ENCODE data around the gene TK2.
"Not testable (repeated sequence)": the region's sequence is repeated elsewhere in the genome, so short reads cannot be mapped to it uniquely, and the experiment has no call there.

Gene TK2

GRCh38 chr16:66523861-66524354, 26.0 kb downstream of the TK2 start:
- H3K9ac ChIP-seq (ENCODE audit: low read depth, low read length): no peak overlapping the region
- no peaks in the 10 kb centered on the region for H3K36me3 ChIP-seq (ENCODE audit: insufficient read depth, low read length)
- no peaks in the 10 kb centered on the region for H3K9me3 ChIP-seq (ENCODE audit: control insufficient read depth, insufficient read depth, low read length)
- H3K4me1 ChIP-seq (ENCODE audit: insufficient read depth, low read length): peaks cover 4% of the 10 kb centered on the region; the same call in 1 of the 2 replicates

- Histone ChIP-seq H3K4me1 (ENCODE audit: insufficient read depth, low read length) (peaks cover 4% of the 10 kb centered on the region; the same call in 1 of the 2 replicates), H3K9ac (ENCODE audit: low read depth, low read length) (no peak overlapping the region), H3K9me3 (ENCODE audit: control insufficient read depth, insufficient read depth, low read length) (no peaks in the 10 kb centered on the region), H3K36me3 (ENCODE audit: insufficient read depth, low read length) (no peaks in the 10 kb centered on the region)
These were observed 26.9 kb downstream of the TK2 start for GRCh38 chr16:66522816-66523590.

GRCh38 chr16:66521951-66522771, 27.8 kb downstream of the TK2 start:
- H3K9ac ChIP-seq (ENCODE audit: low read depth, low read length): no peak overlapping the region
- H3K9me3 ChIP-seq (ENCODE audit: control insufficient read depth, insufficient read depth, low read length): no peaks in the 10 kb centered on the region
- H3K4me1 ChIP-seq (ENCODE audit: insufficient read depth, low read length): peaks cover 11% of the 10 kb centered on the region
- H3K36me3 ChIP-seq (ENCODE audit: insufficient read depth, low read length): no peaks in the 10 kb centered on the region

GRCh38 chr16:66521252-66521713, 28.6 kb downstream of the TK2 start:
- Histone ChIP-seq H3K4me1 (ENCODE audit: insufficient read depth, low read length) (peaks cover 17% of the 10 kb centered on the region), H3K36me3 (ENCODE audit: insufficient read depth, low read length) (no peaks in the 10 kb centered on the region), H3K9ac (ENCODE audit: low read depth, low read length) (no peak overlapping the region), H3K9me3 (ENCODE audit: control insufficient read depth, insufficient read depth, low read length) (no peaks in the 10 kb centered on the region)

- no peak overlapping the region for H3K9ac ChIP-seq (ENCODE audit: low read depth, low read length)
- no peaks in the 10 kb centered on the region for H3K36me3 ChIP-seq (ENCODE audit: insufficient read depth, low read length)
- no peaks in the 10 kb centered on the region for H3K9me3 ChIP-seq (ENCODE audit: control insufficient read depth, insufficient read depth, low read length)
- peaks cover 18% of the 10 kb centered on the region for H3K4me1 ChIP-seq (ENCODE audit: insufficient read depth, low read length)
These were observed 29.3 kb downstream of the TK2 start for GRCh38 chr16:66520406-66521170.

GRCh38 chr16:66519482-66520373, 30.2 kb downstream of the TK2 start:
- H3K9ac ChIP-seq (ENCODE audit: low read depth, low read length): no peak overlapping the region
- no peaks in the 10 kb centered on the region for H3K9me3 ChIP-seq (ENCODE audit: control insufficient read depth, insufficient read depth, low read length)
- H3K36me3 ChIP-seq (ENCODE audit: insufficient read depth, low read length): no peaks in the 10 kb centered on the region
- peaks cover 24% of the 10 kb centered on the region for H3K4me1 ChIP-seq (ENCODE audit: insufficient read depth, low read length)

GRCh38 chr16:66517586-66518263, 32.2 kb downstream of the TK2 start:
- Histone ChIP-seq H3K4me1 (ENCODE audit: insufficient read depth, low read length) (peaks cover 34% of the 10 kb centered on the region), H3K9ac (ENCODE audit: low read depth, low read length) (no peak overlapping the region), H3K9me3 (ENCODE audit: control insufficient read depth, insufficient read depth, low read length) (no peaks in the 10 kb centered on the region)

GRCh38 chr16:66516808-66517585, 32.9 kb downstream of the TK2 start:
- H3K9ac ChIP-seq (ENCODE audit: low read depth, low read length): no peak overlapping the region
- H3K9me3 ChIP-seq (ENCODE audit: control insufficient read depth, insufficient read depth, low read length): no peaks in the 10 kb centered on the region
- peaks cover 40% of the 10 kb centered on the region for H3K4me1 ChIP-seq (ENCODE audit: insufficient read depth, low read length)
- no peaks in the 10 kb centered on the region for H3K36me3 ChIP-seq (ENCODE audit: insufficient read depth, low read length)

More at GRCh38 chr16:66517586-66518263, 32.2 kb downstream of the TK2 start:
- no peaks in the 10 kb centered on the region for H3K36me3 ChIP-seq (ENCODE audit: insufficient read depth, low read length)

- H3K4me1 ChIP-seq (ENCODE audit: insufficient read depth, low read length): peaks cover 45% of the 10 kb centered on the region
- no peaks in the 10 kb centered on the region for H3K36me3 ChIP-seq (ENCODE audit: insufficient read depth, low read length)
- H3K9me3 ChIP-seq (ENCODE audit: control insufficient read depth, insufficient read depth, low read length): no peaks in the 10 kb centered on the region
- H3K9ac ChIP-seq (ENCODE audit: low read depth, low read length): no peak overlapping the region
These were observed 33.5 kb downstream of the TK2 start for GRCh38 chr16:66516509-66516807.

- H3K9me3 ChIP-seq (ENCODE audit: control insufficient read depth, insufficient read depth, low read length): no peaks in the 10 kb centered on the region
- H3K4me1 ChIP-seq (ENCODE audit: insufficient read depth, low read length): peaks cover 50% of the 10 kb centered on the region
- no peaks in the 10 kb centered on the region for H3K36me3 ChIP-seq (ENCODE audit: insufficient read depth, low read length)
- H3K9ac ChIP-seq (ENCODE audit: low read depth, low read length): no peak overlapping the region
These were observed 34.1 kb downstream of the TK2 start for GRCh38 chr16:66515596-66516508.

GRCh38 chr16:66514980-66515595, 34.8 kb downstream of the TK2 start:
- peaks cover 50% of the 10 kb centered on the region for H3K4me1 ChIP-seq (ENCODE audit: insufficient read depth, low read length)
- H3K36me3 ChIP-seq (ENCODE audit: insufficient read depth, low read length); H3K9ac ChIP-seq (ENCODE audit: low read depth, low read length): not testable (repeated sequence)

More at GRCh38 chr16:66514980-66515595, 34.8 kb downstream of the TK2 start:
- not testable (repeated sequence) for H3K9me3 ChIP-seq (ENCODE audit: control insufficient read depth, insufficient read depth, low read length)

All from ES-I3 (cell line).